Liver (tissue), 9 donors: ENCODE data around the gene ATP5PF. TPM values are rescaled to one million over a fixed set of nuclear protein-coding genes. Genes with fewer than 3 reads are reported as not detected.

Source experiments
- DNase-seq: peaks from one replicate; pipeline ENCODE4 v3.0.0-alpha.2; 2017; ENCODE audit warnings: low spot score
- H3K27ac ChIP-seq, 2 donors: one replicate each; pipeline ENCODE4 v1.7.0; 2013; ENCODE audit warnings: inconsistent platforms in 2 of 2, low read length in 2 of 2, control low read depth in 1 of 2, low read depth in 1 of 2, mild to moderate bottlenecking in 1 of 2
- H3K27me3 ChIP-seq, 4 donors: one replicate each; pipeline versions ENCODE4 v1.6.1 to v1.7.0; 2013; ENCODE audit warnings: low read length in 3 of 4, inconsistent platforms in 1 of 4, mild to moderate bottlenecking in 1 of 4, moderate library complexity in 1 of 4; ENCODE audit not compliant: control insufficient read depth in 4 of 4, insufficient read depth in 4 of 4
- H3K36me3 ChIP-seq, 4 donors: one replicate each; pipeline versions ENCODE4 v1.6.1 to v1.7.0; 2013; ENCODE audit warnings: low read length in 3 of 4, mild to moderate bottlenecking in 3 of 4, low read depth in 1 of 4, moderate library complexity in 1 of 4; ENCODE audit not compliant: control insufficient read depth in 4 of 4, insufficient read depth in 3 of 4
- H3K4me1 ChIP-seq, 4 donors: one replicate each; pipeline versions ENCODE4 v1.6.1 to v1.7.0; 2013; ENCODE audit warnings: low read length in 3 of 4, mild to moderate bottlenecking in 3 of 4, moderate library complexity in 1 of 4; ENCODE audit not compliant: control insufficient read depth in 4 of 4, insufficient read depth in 4 of 4
- H3K4me3 ChIP-seq, 3 donors: one replicate each; pipeline versions ENCODE4 v1.6.1 to v1.7.0; 2013; ENCODE audit warnings: low read length in 3 of 3, control low read depth in 1 of 3, low read depth in 1 of 3, mild to moderate bottlenecking in 1 of 3
- H3K9ac ChIP-seq, 2 donors: one replicate each; pipeline ENCODE4 v1.7.0; 2013; ENCODE audit warnings: low read length in 2 of 2, mild to moderate bottlenecking in 2 of 2, moderate library complexity in 2 of 2, control low read depth in 1 of 2, low read depth in 1 of 2
- H3K9me3 ChIP-seq, 4 donors: one replicate each; pipeline versions ENCODE4 v1.6.1 to v1.7.0; 2013; ENCODE audit warnings: low read length in 3 of 4; ENCODE audit not compliant: control insufficient read depth in 4 of 4
- ATF3 ChIP-seq: IDR thresholded peaks from 2 replicates; pipeline ENCODE4 v1.6.1; 2016; ENCODE audit warnings: antibody characterized with exemption
- GABPA ChIP-seq, 2 donors: IDR thresholded peaks in 1 of 2; conservative IDR thresholded peaks in 1 of 2; 2 replicates each; pipeline ENCODE4 v1.6.1; 2016; ENCODE audit warnings: antibody characterized with exemption in 2 of 2, mild to moderate bottlenecking in 1 of 2, moderate library complexity in 1 of 2
- HNF4A ChIP-seq, 2 donors: conservative IDR thresholded peaks; 2 replicates each; pipeline ENCODE4 v1.6.1; 2016; ENCODE audit warnings: antibody characterized with exemption in 2 of 2, mild to moderate bottlenecking in 2 of 2
- HNF4G ChIP-seq: IDR thresholded peaks from 2 replicates; pipeline ENCODE4 v1.6.1; 2016; ENCODE audit warnings: antibody characterized with exemption
- JUND ChIP-seq, 2 donors: IDR thresholded peaks; 2 replicates each; pipeline ENCODE4 v1.6.1; 2016; ENCODE audit warnings: antibody characterized with exemption in 2 of 2
- MAX ChIP-seq: IDR thresholded peaks from 2 replicates; pipeline ENCODE4 v1.6.1; 2016; ENCODE audit warnings: antibody characterized with exemption
- RAD21 ChIP-seq, 2 donors: IDR thresholded peaks; 2 replicates each; pipeline ENCODE4 v1.6.1; 2016; ENCODE audit warnings: antibody characterized with exemption in 2 of 2, mild to moderate bottlenecking in 2 of 2
- REST ChIP-seq: IDR thresholded peaks from 2 replicates; pipeline ENCODE4 v1.6.1; 2016; ENCODE audit warnings: antibody characterized with exemption, mild to moderate bottlenecking
- TAF1 ChIP-seq: conservative IDR thresholded peaks from 2 replicates; pipeline ENCODE4 v1.6.1; 2016; ENCODE audit warnings: antibody characterized with exemption, mild to moderate bottlenecking
- YY1 ChIP-seq: IDR thresholded peaks from 2 replicates; pipeline ENCODE4 v1.6.1; 2016; ENCODE audit warnings: antibody characterized with exemption, mild to moderate bottlenecking
- ZBTB33 ChIP-seq: IDR thresholded peaks from 2 replicates; pipeline ENCODE4 v1.6.1; 2016; ENCODE audit warnings: antibody characterized with exemption
- WGBS: extraction: QIAGEN DNeasy Blood & Tissue Kit; methylation state at CpG from one replicate; pipeline ENCODE4 v1.1.7; 2013; 5-methylcytosine and 5-hydroxymethylcytosine counted together
- polyA plus RNA-seq, 2 donors: library from polyadenylated mRNA; stranded (reverse) in 1 of 2; unstranded in 1 of 2; fragments of 200-250 nt in 1 of 2; fragments of >200 nt in 1 of 2; fragmentation: Nextera tagmentation in 1 of 2; extraction: Ambion mirVana in 1 of 2; gene quantifications; one replicate each; pipeline versions ENCODE4 v1.2.1 to v1.2.3, GENCODE V29; 2013 to 2015
- total RNA-seq, 2 donors: library from RNA; depleted of rRNA; stranded (reverse); fragments of >200 nt; gene quantifications; one replicate each; pipeline ENCODE4 v1.2.3, GENCODE V29; 2014
- donor health status: healthy.
- donor health status: healthy.
- donor health status: healthy.
- donor health status: healthy.
- donor health status: healthy.

ATP5PF gene
- total and polyA plus RNA-seq, 4 donors: 77.2 to 637 (median 209) TPM

GRCh38 chr21:25764065-25764464 lies 29.4 kb upstream of the ATP5PF start:
- TF ChIP-seq ZBTB33 (no peak), REST (no peak), MAX (no peak), TAF1 (no peak)
- no peak overlapping the region for H3K27ac ChIP-seq
- no peak overlapping the region for H3K9ac ChIP-seq
- H3K4me1 ChIP-seq: no peaks in the 10 kb centered on the region
- 97% methylated on average over 3 of the region's 3 CpGs for WGBS
- no peaks in the 10 kb centered on the region for H3K9me3 ChIP-seq
- no peaks in the 10 kb centered on the region for H3K27me3 ChIP-seq
- peaks cover 6 to 63% (median 38%) of the 10 kb centered on the region in 4 donors for H3K36me3 ChIP-seq
- DNase-seq: no peak
- no peak overlapping the region for H3K4me3 ChIP-seq

- WGBS: 99% methylated on average over 1 of the region's 1 CpG
- Histone ChIP-seq H3K27ac (no peak overlapping the region), H3K9ac (no peak overlapping the region), H3K36me3 (peaks cover 11 to 57% (median 37%) of the 10 kb centered on the region in 4 donors), H3K9me3 (no peaks in the 10 kb centered on the region), H3K27me3 (no peaks in the 10 kb centered on the region), H3K4me1 (no peaks in the 10 kb centered on the region), H3K4me3 (no peak overlapping the region)
- DNase-seq: no peak
- no peak for TF ChIP-seq ATF3
- TF ChIP-seq REST: no peak
- TF ChIP-seq GABPA (IDR thresholded peaks at IDR 0.05 in 1 of 2, conservative IDR thresholded peaks at IDR 0.05 in 1 of 2): no peak
- TF ChIP-seq HNF4G: no peak
- no peak for TF ChIP-seq YY1
- TF ChIP-seq HNF4A (conservative IDR thresholded peaks at IDR 0.05): no peak
- TF ChIP-seq RAD21 (IDR thresholded peaks at IDR 0.05): no peak
- no peak for TF ChIP-seq JUND (IDR thresholded peaks at IDR 0.05)
- no peak for TF ChIP-seq ZBTB33
Measured at GRCh38 chr21:25760677-25761076, 26.0 kb upstream of the ATP5PF start.
